GM10847 (cell line): Measurements from ENCODE around the gene IL10.

Source experiments
- POLR2A ChIP-seq: IDR thresholded peaks from 2 replicates; pipeline ENCODE4 v1.6.1; 2011; ENCODE audit not compliant: insufficient read length; ENCODE audit errors: extremely low read depth

IL10 gene

DNA sequence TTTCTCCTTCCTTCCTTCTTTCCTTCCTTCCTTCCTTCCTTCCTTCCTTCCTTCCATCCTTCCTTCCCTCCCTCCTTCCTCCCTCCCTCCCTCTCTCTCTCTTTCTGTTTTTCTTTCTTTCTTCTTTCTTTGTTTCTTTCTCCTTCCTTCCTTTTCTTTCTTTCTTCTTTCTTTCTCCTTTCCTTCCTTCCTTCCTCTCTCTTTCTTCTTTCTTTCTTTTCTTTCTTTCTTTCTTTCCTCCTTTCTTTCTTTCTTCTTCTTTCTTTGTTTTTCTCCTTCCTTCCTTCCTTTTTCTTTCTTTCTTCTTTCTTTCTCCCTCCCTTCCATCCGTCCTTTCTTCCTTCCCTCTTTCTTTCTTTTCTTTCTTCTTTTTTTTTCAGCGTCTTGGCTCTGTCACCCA is 19.8 kb downstream of the IL10 start:
- no peak for TF ChIP-seq POLR2A

- TF ChIP-seq POLR2A: no peak
These were observed 20.4 kb downstream of the IL10 start for GRCh38 chr1:206751891-206752290.

DNA sequence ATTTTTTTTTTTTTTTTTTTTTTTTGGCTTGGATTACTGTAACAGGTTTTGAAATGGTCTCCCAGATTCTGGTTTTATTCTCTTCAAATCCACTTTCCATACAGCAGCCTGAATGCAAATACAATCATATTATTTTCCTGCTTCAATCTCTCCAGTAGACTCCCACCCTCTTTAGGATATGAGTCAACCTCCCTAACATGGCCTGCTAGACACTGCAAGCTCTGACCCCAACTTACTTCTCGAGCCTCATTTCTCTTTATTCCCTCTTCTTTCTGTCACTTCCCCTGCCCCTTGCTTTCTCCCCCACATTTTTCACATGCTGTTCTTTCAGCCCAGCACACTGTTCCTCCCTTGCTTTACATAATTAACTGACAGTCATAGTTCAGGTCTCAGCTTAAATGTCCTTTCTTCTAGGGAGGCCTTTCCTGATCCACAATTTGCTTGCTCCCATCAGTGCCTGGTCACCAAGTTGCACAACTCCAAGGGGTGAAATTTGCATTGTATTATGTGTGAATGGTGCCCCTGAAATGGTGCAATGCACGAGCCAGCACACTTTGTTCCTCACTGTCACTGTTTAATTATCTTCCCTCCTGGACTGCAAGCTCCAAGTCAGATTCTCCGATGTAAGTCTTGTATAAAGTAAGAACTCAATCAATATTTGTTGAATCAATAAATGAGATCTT is 23.8 kb downstream of the IL10 start:
- no peak for TF ChIP-seq POLR2A

GRCh38 chr1:206745301-206745700 is 27.0 kb downstream of the IL10 start:
- no peak for TF ChIP-seq POLR2A

DNA sequence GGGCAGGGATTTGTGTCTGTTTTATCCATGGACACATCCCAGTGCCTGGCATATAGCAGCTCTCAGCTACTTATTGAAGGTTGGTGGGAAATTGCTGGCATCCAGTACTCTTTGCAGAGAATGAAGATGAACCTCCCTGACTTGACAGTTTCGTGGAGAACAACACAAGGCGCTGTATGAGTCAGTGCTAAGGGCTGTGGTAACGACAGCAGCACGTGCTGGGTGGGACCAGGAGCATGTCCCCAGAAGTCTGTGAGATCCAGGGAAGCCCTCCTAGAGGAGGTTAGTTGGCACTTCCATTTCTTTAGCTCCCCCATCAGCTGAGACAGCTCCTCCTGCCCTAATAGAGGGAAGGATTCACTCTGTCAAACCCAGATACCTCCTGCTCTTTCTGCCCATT is 27.6 kb downstream of the IL10 start:
- no peak for TF ChIP-seq POLR2A

- no peak for TF ChIP-seq POLR2A
These were observed 29.4 kb downstream of the IL10 start for GRCh38 chr1:206742719-206743383.

DNA sequence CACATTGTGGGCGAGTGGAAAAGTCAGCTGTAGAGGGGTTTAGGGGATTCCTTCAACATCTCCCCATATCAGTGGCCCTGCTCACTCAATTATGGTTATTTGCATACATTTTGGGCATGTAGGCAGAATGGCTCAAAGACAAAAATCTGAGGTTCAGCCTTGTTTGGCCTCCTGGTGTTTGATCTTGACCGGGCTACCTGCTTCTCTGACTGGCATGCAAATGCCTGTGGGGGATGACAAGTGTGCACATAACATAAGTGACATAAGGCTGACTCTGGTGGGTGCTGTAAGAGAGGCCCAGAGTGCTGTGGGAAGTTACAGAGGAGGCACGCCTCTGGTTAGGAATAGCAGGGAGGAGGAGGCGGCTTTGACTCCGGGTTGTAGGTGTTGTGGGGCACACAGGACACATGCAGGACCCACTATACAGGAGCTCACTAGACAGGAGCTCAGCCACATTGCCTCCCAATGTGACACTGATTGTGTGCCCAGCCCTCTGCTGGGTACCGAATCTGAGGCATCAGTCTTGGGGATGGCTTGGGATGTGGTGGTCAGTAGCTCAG is 31.1 kb downstream of the IL10 start:
- no peak for TF ChIP-seq POLR2A

- no peak for TF ChIP-seq POLR2A
These were observed 32.8 kb downstream of the IL10 start for GRCh38 chr1:206739411-206740076.

- no peak for TF ChIP-seq POLR2A
These were observed 33.6 kb downstream of the IL10 start for GRCh38 chr1:206738370-206739366.

- TF ChIP-seq POLR2A: no peak
These were observed 34.5 kb downstream of the IL10 start for GRCh38 chr1:206737729-206738201.

GRCh38 chr1:206736878-206737728 is 35.2 kb downstream of the IL10 start:
- no peak for TF ChIP-seq POLR2A

DNA sequence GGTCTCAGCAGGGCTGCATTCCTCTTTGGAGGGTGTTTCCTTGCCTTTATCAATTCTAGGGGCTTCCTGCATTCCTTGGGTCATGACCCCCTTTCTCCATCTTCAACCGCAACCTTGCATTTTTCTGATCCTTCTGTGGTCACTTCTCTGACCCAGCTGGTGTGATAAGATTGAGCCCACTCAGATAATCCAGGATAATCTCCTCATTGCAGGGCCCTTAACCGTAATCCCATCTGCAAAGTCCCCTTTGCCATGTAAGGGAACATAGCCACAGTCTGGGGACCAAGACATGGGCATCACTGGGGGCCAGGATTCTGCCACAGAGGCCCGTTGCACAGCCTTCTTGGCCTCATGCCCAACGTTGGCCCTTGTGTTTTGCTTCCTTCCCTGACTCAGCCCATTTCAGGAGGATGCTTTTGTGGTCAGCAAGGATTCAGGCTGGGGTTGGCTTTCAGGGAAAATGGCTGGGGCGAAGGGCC is 36.7 kb downstream of the IL10 start:
- no peak for TF ChIP-seq POLR2A

- TF ChIP-seq POLR2A: no peak
These were observed 37.7 kb downstream of the IL10 start for GRCh38 chr1:206734499-206735142.
